HEK293T (cell line): ENCODE results near the gene NADSYN1.

Experiments used
- ARNT ChIP-seq: fragments of 450-650 bp; IDR thresholded peaks from 2 replicates; pipeline ENCODE4 v1.6.1; 2017; ENCODE audit warnings: mild to moderate bottlenecking
- SUZ12 ChIP-seq: fragments of 450-650 bp; IDR thresholded peaks from 2 replicates; pipeline ENCODE4 v1.6.1; 2016; ENCODE audit warnings: mild to moderate bottlenecking

DNA sequence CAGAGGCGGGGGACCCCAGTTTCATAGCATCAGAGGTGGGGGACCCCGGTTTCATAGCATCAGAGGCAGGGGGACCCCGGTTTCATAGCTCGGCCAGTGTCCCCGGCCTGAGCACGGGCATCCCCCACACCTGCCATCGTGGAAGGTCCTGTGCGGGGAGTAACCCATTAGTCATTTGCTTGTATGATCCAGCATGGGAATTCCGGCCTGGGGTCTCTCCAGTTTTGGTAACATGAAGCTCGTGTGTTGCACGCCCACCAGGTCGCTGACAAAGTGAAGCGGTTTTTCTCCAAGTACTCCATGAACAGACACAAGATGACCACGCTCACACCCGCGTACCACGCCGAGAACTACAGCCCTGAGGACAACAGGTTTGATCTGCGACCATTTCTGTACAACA is 45.1 kb downstream of the NADSYN1 start:
- TF ChIP-seq ARNT = no peak
- TF ChIP-seq SUZ12 = no peak
